ENCODE measurements around the gene TBC1D10B. TPM values are rescaled to one million over a fixed set of nuclear protein-coding genes. Genes with fewer than 3 reads are reported as not detected.
A peak's percentile ranks its signal among the peaks of the same experiment; 100 is the strongest.

TBC1D10B gene
- total and polyA plus RNA-seq, 9 of the 15 experiments (the other 6 are each of a cell fraction or from before 2014, with no cell fraction given) = 2.2 to 55.4 (median 17.5) TPM

DNA sequence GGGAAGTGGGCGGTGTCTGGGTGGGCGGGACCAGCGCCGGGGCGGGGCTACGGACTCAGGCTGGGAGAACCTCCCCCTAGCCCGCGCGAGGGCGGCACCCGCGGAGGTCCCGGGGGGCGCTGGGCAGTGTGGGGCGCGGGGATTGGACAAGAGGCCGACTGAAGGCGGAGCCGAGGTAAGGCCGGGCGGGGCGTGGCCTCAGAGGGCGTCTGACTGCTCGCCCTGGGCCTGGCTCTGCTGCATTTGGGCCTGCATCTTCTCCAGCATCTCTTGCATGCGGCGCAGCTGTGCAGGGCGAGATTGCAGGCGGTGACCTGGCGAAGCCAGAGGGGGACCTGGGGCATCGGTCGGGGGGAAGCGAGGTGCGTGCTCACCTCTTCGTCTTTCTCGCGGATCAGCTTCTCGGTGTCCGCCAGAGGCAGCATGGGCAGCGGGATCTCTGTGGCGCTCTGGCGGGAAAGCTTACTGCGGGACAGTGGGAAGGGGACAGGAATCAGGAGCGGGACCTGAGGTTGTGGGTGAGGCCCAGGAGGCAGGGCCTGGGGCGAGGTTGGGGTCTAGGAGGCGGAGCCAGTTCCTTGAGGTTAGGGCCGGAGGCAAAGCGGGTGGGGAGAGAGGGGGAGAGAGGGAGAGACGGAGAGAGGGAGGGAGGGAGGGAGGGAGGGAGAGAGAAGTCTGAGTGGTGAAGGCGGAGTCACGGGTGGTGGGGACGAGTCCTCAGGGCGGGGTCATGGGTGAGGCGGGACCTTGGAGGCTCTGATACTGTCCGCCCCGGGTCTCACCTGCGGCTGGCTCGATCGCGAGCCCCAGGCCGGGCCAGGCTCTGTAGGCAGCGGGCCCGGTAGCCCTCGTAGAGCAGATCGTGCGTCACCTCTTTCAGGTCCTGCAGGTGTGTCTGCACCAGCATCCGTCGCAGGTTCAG, 8.2 kb upstream of the TBC1D10B start (continued):
- TF ChIP-seq, protein P1, sequence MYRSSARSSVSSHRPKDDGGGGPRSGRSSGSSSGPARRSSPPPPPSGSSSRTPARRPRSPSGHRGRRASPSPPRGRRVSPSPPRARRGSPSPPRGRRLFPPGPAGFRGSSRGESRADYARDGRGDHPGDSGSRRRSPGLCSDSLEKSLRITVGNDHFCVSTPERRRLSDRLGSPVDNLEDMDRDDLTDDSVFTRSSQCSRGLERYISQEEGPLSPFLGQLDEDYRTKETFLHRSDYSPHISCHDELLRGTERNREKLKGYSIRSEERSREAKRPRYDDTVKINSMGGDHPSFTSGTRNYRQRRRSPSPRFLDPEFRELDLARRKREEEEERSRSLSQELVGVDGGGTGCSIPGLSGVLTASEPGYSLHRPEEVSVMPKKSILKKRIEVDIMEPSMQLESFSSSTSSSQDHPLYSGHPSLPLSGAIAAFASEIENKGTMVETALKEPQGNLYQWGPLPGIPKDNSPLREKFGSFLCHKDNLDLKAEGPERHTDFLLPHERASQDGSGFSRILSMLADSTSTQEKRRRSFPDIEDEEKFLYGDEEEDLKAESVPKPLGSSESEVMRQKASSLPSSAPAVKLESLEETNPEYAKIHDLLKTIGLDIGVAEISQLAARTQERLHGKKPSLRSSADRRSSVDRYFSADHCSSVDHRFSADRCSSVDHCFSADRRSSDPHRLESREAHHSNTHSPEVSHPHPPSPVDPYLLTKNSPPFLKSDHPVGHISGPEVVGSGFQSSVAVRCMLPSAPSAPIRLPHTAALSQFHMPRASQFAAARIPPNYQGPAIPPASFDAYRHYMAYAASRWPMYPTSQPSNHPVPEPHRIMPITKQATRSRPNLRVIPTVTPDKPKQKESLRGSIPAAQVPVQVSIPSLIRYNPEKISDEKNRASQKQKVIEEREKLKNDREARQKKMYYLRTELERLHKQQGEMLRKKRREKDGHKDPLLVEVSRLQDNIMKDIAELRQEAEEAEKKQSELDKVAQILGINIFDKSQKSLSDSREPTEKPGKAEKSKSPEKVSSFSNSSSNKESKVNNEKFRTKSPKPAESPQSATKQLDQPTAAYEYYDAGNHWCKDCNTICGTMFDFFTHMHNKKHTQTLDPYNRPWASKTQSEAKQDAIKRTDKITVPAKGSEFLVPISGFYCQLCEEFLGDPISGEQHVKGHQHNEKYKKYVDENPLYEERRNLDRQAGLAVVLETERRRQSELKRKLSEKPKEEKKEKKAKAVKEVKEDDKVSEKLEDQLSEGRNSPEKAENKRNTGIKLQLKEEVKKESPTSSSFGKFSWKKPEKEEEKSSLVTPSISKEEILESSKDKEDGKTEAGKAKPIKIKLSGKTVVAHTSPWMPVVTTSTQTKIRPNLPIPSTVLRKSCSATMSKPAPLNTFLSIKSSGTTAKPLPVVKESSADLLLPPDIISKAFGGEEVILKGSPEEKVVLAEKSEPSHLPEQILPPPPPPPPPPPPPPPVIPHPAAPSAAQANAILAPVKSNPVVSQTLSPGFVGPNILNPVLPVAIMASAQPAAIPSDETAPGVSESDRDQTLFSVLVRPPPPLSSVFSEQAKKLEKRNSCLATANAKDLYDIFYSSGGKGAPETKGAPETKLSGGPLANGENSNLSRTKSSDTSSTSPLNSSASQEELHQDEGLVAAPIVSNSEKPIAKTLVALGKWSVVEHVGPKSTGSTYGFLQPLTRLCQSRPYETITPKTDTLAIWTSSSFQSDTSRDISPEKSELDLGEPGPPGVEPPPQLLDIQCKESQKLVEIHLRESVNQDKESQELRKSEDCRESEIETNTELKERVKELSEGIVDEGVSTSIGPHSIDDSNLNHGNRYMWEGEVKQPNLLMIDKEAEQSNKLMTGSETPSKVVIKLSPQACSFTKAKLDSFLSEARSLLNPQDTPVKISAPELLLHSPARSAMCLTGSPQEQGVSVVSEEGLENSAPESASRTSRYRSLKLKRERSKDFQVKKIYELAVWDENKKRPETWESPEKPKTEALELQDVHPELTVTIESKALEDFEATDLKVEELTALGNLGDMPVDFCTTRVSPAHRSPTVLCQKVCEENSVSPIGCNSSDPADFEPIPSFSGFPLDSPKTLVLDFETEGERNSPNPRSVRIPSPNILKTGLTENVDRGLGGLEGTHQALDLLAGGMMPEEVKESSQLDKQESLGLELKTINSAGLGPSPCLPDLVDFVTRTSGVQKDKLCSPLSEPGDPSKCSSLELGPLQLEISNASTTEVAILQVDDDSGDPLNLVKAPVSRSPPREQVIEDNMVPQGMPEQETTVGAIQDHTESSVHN (IDR thresholded peaks at IDR 0.05; ENCODE audit: borderline replicate concordance in 1 of 2, low read depth in 1 of 2) = peak in 1 of 2 experiments; percentile 48; a peak in 2 of 4 replicates
- TF ChIP-seq TBP (optimal IDR thresholded peaks at IDR 0.05; ENCODE audit: low read depth, low read length) (peak; percentile 60), ZNF24 (IDR thresholded peaks at IDR 0.05) (no peak), GABPB2 (CRISPR knock-in tag; conservative IDR thresholded peaks at IDR 0.05) (no peak), PCBP2 (IDR thresholded peaks at IDR 0.05; ENCODE audit: low read depth, low read length, poor library complexity, severe bottlenecking) (no peak), TCF7 (IDR thresholded peaks at IDR 0.05; ENCODE audit: borderline replicate concordance) (no peak), TRIM28 (IDR thresholded peaks at IDR 0.05) (no peak)
- TF ChIP-seq, protein P2, sequence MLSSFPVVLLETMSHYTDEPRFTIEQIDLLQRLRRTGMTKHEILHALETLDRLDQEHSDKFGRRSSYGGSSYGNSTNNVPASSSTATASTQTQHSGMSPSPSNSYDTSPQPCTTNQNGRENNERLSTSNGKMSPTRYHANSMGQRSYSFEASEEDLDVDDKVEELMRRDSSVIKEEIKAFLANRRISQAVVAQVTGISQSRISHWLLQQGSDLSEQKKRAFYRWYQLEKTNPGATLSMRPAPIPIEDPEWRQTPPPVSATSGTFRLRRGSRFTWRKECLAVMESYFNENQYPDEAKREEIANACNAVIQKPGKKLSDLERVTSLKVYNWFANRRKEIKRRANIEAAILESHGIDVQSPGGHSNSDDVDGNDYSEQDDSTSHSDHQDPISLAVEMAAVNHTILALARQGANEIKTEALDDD (IDR thresholded peaks at IDR 0.05) = no peak
- TF ChIP-seq, protein P3, sequence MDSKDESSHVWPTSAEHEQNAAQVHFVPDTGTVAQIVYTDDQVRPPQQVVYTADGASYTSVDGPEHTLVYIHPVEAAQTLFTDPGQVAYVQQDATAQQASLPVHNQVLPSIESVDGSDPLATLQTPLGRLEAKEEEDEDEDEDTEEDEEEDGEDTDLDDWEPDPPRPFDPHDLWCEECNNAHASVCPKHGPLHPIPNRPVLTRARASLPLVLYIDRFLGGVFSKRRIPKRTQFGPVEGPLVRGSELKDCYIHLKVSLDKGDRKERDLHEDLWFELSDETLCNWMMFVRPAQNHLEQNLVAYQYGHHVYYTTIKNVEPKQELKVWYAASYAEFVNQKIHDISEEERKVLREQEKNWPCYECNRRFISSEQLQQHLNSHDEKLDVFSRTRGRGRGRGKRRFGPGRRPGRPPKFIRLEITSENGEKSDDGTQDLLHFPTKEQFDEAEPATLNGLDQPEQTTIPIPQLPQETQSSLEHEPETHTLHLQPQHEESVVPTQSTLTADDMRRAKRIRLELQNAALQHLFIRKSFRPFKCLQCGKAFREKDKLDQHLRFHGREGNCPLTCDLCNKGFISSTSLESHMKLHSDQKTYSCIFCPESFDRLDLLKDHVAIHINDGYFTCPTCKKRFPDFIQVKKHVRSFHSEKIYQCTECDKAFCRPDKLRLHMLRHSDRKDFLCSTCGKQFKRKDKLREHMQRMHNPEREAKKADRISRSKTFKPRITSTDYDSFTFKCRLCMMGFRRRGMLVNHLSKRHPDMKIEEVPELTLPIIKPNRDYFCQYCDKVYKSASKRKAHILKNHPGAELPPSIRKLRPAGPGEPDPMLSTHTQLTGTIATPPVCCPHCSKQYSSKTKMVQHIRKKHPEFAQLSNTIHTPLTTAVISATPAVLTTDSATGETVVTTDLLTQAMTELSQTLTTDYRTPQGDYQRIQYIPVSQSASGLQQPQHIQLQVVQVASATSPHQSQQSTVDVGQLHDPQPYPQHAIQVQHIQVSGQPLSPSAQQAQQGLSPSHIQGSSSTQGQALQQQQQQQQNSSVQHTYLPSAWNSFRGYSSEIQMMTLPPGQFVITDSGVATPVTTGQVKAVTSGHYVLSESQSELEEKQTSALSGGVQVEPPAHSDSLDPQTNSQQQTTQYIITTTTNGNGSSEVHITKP (IDR thresholded peaks at IDR 0.05; ENCODE audit: partially characterized antibody) = peak; percentile 40
- TF ChIP-seq, protein P4, sequence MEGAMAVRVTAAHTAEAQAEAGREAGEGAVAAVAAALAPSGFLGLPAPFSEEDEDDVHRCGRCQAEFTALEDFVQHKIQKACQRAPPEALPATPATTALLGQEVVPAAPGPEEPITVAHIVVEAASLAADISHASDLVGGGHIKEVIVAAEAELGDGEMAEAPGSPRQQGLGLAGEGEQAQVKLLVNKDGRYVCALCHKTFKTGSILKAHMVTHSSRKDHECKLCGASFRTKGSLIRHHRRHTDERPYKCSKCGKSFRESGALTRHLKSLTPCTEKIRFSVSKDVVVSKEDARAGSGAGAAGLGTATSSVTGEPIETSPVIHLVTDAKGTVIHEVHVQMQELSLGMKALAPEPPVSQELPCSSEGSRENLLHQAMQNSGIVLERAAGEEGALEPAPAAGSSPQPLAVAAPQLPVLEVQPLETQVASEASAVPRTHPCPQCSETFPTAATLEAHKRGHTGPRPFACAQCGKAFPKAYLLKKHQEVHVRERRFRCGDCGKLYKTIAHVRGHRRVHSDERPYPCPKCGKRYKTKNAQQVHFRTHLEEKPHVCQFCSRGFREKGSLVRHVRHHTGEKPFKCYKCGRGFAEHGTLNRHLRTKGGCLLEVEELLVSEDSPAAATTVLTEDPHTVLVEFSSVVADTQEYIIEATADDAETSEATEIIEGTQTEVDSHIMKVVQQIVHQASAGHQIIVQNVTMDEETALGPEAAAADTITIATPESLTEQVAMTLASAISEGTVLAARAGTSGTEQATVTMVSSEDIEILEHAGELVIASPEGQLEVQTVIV (CRISPR knock-in tag; IDR thresholded peaks at IDR 0.05; ENCODE audit: borderline replicate concordance) = no peak

All from K562 (cell line).